Measurements from ENCODE around the gene HAND2.

The HAND2 gene

DNA sequence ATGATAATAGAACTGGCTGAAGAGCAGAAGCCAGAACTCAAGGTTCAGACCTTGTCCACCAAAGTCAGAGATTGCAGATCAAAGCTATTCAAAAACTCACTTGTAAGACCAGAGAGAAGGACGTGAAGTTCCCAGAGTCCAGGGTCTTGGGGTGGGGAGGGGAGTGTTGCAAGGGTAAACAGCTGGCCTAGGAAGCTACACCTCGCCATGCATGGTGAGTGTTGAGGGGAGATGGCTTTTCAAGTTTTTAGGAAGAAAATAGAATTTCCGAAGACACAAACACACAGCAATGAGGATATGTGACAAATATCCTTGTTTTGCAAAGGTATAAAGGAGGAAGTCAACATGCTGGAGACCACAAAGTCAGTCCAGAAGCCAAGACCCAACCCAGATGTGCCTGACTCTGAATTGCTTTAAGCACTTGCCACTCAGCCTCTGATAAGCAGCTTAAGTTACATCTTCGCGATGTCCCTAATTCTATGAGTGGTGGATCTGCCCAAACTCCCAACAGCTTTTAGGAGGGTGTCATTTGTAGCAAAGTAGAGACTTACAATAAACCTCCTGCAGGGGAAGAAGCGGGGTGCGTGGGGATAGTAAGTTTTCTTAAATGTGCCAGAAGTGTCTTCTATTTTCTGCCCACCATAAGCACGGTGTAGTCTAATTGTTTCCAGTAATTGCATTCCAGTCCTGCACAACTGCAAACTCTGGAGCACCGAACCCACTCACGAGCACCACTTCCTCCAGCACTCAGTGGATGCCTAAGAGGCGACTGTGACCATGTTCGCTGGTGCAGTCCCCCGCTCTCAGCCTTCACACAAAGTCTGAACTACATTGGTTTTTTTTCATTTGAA lies 26.5 kb downstream of the HAND2 start:
- no peak for DNase-seq (ENCODE audit: low read depth in 2 of 2, low spot score in 1 of 2)

DNA sequence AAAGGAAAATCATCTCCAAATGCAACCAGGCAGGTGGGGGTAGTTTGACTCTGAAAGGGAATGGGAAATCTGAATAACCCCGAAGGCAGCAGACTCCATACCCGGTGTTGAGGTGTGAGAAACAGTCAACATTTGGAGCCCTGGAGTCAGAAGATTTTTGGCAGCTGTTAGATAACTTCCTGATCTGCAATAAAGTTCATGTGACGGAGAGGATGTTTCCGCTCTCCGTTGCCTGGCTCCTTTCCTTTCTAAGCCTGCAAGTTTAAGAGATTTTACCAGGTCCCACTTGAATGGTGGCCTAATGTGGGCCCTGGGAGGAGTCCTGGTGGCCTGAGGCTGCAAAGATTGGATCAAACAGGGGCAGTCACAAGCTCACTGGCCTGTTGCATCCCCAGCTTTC lies 27.7 kb downstream of the HAND2 start:
- no peak for DNase-seq (ENCODE audit: low read depth in 2 of 2, low spot score in 1 of 2)

DNA sequence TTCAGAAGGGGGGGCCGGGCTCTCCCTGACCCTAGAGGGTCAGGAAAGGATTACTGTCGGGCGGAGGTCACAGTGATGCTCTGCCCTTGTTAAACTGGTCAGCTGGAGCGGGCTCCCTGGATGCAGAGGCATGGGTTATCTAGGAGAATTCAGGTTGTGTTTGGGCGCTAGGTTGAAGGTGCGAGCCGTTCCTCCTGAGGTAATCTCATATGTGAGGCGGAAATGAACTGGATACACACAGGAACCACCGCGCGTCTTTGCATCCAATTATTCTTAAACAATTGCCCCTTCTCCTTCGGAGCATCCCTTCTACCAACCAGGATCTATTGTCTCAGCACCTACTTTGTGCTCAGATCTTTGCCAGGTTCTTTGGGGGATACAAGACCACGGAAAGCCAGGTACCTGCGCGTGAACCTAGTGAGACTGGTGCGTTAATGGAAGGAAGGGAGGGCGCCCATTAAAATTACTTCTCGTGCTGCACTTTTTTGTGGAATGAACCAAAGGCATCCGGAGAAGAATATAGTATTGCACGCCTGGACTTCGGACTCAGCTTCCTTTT lies 28.4 kb downstream of the HAND2 start:
- DNase-seq (ENCODE audit: low read depth in 2 of 2, low spot score in 1 of 2) = no peak

DNA sequence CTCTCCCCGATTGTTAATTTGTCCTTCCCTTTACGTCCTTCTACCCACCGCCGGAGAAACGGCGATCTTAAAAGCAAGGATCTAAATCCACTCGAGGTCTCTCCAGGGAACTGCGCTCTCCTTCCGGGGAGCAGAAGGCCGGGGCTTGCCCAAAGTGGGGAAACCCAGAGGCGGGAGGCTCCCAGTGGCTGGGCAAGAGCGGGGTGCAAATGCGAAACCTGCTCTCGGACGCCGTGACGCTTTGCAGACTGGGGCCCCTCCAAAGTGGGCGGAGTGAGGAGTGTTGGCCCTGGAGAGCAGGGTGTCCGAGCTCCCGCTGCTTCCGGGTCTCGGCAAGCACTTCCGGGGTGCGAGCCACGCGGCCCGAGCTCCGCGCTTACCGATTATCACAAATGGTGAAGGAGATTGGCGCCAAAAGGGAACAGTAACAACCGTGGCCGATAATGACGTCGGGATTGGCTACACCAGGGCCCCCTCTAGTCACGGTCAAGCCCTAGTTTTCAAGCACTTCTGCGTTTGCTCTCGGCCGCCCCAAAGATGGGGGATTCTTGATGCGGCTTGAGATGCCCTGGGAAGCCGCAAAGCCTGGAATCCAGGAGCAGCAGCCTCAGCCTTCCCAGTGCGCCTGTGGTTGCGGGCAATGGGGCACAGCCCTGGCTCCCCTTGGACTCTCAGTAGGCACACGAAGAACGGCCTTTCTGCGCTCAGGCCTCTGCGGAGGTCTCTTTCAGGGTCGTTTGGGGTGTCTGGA lies 29.0 kb downstream of the HAND2 start:
- DNase-seq (ENCODE audit: low read depth in 2 of 2, low spot score in 1 of 2) = no peak

DNA sequence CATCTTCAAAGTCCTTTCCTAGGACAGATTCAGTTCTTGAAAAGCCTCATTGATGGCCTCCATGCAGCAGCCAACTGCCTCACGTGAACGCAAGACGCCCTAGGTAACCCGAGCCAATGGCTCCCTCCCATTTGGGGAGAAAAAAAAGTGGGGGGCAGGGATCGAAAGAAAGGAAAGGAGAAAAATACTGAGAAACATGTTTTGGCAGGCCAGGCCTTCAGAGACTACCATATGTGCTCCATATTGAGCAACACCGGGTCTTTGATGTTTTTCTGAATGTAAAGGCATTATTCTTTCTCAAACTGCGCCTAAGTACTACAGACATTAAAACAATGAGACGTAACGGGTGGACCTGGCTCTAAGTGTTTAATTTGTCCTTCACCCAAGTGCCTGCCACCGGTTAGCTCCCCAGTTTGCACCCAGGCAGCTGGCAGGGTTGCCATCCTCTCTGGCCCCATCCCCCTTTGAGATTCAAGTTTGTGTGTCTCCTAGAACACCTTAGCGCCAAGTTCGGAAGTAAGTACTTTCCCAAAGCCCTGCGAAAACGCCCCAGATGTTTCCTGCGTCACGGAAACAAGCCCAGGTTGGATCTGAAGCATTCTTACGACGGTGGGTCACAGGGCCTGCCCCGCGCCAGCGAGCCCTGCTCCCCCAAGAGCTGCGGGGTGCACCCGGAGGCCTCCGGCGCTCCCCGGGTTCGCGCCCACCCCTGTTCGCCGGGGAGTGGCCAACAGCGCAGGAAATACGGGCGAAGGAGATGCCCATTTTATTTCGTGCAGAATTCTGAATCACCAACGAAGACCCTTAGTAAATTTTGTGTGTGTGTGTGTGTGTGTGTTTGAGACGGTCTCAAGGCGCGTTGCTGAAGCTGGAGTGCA lies 30.1 kb downstream of the HAND2 start:
- no peak for DNase-seq (ENCODE audit: low read depth in 2 of 2, low spot score in 1 of 2)

DNA sequence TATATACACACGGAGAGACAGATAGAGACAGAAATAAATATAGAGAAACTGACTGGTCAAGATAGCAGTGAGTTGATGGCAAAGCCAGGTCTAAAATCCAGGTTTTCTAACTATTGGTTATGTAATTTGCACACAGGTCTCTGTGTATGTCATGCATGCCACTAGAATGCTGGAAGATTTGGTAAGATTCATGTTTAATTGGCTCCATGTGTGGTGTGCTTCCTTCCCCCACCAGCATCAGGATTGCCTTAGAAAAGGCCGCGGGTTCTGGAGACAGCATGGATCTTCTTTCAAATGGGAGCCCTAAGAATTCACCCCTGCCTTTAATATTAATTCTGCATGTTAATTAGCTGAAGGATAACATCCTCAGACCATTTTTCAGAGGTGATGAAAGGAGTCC lies 31.3 kb downstream of the HAND2 start:
- no peak for DNase-seq (ENCODE audit: low read depth in 2 of 2, low spot score in 1 of 2)

DNA sequence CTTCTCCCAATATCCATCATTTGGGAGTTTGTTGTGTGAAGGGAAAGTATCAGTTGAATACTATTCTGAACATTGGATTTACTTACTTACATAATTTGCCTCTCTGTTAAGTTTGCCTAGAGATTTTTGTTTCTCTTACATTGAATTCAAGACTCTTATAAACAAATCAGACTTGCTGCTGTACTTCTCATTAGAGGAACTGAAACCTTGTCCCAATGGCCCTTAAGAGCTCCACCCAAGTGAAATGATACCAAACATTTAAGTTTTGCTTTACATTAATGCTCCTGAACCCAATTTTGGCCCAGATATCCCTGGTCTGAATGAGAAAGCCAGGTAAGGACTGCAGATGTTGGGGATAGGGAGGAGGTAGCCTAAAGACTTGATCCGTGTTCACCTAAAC lies 32.0 kb downstream of the HAND2 start:
- DNase-seq (ENCODE audit: low read depth in 2 of 2, low spot score in 1 of 2) = no peak

DNA sequence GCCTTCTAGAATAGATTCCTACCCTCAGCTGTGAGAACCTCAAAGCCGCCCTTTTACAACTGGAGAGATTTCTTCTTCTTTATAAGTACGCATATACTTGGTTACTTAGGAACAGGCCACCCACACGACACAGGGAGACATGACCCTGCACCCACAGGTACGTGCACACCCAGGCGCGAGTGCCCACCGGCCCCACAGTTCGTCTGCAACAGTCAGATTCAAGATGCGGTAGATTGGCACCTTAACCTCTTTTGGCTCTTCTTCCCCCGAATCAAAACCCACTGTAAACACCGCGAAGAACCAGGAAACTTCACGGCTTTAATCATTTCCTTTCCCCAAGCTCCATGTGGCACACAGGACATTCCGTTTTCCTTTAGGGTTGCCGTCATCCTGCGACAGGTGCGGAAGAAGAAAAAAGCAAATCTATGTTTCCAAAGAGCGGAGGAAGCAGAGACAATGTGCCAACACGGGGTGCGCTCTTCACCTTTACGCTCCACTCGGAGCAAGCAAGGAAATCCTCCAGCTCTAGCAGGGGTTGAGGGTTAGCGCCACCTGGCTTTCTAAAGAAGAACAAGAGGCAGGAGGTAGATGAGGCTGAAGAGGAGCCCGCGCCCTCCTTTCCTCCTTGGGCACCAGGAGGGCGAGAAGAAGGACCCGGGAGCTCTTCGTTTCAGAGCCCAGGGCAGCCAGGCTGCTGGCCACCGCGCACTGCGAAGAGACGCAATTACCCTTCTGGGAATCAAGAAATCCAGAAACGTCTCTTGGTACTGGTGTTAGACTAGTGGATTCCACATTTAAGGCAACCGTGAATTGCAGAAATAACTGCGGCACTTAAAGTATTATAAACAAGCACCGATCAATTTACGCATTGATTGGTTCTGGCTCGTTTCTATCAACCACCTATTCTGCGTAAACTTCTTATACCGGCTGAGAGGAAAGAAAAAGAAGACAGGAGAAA lies 35.7 kb downstream of the HAND2 start:
- peak in 1 of 2 donors; percentile 14 for DNase-seq (ENCODE audit: low read depth in 2 of 2, low spot score in 1 of 2)

DNA sequence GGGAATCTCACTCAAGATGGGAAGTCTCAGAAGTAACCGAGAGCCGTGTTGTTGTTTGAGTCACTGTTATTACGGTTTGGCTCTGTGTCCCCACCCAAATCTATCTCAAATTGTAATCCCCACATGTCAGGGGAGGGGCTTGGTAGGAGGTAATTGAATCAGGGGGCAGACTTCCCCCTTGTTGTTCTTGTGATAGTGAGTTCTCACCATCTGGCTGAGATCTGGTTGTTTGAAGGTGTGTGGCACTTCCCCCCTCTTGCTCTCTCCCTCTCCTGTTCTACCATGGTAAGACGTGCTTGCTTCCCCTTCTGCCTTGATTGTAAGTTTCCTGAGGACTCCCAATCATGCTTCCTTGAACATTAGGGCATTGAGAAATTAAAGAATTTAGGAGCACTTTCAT lies 37.0 kb downstream of the HAND2 start:
- DNase-seq (ENCODE audit: low read depth in 2 of 2, low spot score in 1 of 2) = no peak

DNA sequence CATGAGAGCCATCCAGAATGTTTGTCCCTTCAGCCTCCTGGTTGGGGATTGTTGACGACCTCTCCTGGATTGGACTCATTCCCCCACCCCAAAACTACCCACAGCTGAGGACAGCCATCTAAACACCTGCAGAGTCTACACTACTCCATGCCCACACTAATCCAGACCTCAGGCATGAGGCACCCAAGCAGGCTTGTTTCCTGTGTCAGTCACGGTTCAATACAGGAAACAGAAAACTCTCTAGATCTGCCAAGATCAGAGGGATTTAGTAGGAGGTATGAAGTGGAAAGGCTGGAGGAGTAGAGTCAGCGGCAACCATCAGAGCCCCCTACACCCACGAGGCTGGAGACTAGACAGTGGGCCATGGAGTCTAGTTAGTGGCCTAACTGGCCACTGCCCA lies 37.7 kb downstream of the HAND2 start:
- no peak for DNase-seq (ENCODE audit: low read depth in 2 of 2, low spot score in 1 of 2)

DNA sequence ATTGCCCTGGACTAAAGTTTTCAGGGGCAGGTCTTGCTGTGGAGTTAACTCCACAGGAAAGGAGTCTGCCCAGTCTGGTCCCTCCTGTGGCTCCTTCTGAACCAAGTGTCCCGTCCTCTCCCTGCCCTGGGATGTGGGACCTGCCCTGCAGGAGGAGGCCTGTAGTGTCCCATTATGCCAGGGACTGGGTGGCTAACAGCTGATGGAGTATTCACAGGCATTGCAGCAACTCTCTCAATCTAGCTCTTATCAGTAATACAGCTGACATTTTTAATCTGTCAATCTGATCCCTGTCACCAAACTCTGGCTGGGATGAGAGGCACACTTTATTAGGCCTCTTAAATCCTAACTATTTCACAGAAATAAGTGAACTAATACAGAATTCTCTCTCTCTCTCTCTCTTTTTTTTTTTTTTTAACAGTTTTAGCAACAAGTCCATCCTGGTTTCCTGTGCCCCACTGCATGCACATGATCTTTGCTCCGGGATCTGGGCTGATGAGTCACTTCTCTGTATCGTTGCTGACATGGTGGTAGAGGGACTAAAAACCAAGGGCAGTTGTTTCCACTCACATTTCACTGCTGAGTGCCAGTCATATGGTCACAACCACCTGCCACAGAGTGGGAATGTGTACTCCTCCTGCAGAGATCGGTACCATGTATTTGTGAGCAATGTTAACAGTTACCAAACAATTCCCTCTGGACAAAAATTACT lies 39.1 kb downstream of the HAND2 start:
- DNase-seq (ENCODE audit: low read depth in 2 of 2, low spot score in 1 of 2) = no peak

DNA sequence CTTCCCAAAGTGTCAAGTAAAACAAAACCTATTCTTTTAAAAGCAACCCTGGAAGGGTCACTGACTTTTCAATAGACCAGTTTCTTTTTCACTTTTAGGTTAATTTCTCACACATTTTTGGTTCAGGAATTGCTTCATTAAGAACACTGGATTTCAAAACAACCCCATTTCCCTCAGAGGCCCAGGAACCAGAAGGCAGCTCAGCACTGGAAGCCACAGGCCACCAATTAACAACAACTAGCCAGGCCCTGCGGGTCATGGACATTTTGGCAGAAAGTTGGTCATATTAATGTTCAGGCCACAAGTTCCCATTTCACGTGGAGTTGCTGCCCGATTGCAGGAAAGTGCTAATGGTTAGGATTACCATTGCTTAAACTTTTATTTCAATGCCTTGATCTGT lies 39.8 kb downstream of the HAND2 start:
- DNase-seq (ENCODE audit: low read depth in 2 of 2, low spot score in 1 of 2) = no peak

DNA sequence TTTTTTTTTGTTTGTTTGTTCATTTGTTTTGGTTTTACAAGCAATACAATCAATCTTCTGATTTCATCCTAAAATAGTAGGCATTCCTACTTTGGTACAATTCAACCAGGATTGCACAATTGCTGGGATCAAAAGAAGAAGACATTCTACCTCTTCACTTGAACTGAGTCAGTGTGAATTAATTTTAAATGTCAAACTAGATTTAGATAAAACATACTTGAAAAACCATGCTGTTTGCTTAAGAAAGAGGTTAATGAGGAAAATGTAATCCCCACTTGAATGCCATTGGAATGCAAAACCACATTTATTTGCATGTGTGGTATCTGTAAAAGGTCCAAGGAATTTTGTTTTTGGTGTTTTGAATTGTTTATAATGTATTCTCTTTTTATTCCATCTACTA lies 40.5 kb downstream of the HAND2 start:
- no peak for DNase-seq (ENCODE audit: low read depth in 2 of 2, low spot score in 1 of 2)

DNA sequence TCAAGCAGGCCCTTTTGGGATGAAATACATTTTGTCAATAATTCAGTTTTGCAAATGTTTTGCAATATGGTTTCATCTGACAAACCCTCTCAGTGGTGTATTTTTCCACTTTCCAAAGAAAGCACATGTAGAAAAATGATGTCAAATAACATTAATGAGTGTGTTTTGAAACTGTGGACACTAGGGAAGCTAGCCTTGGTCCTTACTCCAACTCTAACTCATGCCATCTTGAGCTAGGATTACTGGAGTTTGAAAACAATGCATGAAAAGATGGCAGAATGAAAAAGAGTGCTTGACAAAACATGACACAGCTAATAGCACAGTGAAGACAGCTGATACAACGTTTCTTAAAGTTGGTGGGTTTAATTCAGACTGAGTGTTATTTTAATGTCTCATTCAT lies 41.4 kb downstream of the HAND2 start:
- DNase-seq (ENCODE audit: low read depth in 2 of 2, low spot score in 1 of 2) = no peak

DNA sequence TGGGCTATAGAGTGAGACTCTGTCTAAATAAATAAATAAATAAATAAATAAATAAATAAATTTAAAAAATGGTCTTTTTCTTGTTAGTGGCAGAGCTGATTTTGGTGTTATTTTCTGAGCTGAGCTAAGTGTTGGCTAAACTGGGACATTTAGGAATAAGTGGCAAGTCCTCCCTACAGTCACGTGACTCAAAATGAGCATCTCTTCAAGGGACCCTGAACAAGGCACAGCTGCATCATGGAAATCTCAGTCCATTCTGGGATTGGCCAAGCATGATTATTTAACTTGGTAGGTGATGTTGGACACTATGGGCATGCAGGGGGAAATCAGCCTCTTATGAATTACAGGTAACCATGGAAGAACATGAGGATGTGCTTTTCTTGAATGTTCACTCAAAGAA lies 42.0 kb downstream of the HAND2 start:
- no peak for DNase-seq (ENCODE audit: low read depth in 2 of 2, low spot score in 1 of 2)

DNA sequence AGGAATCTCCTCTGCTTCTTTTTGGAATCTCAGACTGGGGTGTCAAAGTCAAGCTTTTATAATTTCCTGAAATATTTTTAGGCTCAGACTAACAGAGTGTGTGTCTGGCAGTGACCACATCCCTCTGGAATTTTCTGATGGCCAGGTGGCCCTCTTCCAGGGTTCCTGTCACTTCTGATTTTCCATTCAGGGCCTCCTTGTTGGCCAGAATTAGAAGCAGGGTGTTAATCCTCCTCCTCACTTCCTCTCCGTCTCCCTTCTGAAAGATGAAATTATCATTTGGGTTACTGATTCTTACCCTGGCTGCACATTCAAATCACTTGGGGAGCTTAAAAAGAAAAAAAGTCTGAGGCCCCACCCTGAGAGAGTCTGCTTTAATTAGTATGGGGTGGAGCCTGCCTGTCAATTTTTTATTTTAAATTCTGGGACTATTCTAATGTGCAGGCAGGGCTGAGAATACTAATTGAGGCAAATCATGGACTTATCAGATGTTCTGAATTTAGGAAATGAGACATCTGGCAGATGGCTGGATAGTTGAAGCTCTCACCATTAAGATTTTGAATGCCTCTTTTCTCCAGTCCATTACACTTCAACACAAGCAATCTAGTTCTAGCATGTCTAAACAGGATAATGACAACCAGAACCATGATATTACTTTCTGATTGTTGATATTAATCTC lies 43.2 kb downstream of the HAND2 start:
- no peak for DNase-seq (ENCODE audit: low read depth in 2 of 2, low spot score in 1 of 2)

DNA sequence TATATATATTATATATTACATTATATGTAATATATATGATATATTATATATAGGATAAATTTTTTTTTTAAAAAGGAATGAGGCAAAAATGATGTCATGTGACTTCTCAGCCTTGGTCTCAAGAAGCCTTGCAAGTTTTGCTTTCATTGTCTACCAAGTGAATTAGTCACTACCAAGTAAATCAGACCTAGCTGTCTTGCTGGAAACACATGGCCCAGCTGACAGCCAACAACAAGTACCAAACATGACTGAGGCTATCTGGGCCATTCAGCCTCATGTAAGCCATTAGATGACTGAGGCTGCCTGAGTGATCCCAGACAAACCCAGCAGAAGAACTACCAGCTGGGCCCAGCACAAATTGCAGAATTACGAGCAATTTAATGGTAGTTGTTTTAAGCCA lies 44.9 kb downstream of the HAND2 start:
- DNase-seq (ENCODE audit: low read depth in 2 of 2, low spot score in 1 of 2) = no peak

DNA sequence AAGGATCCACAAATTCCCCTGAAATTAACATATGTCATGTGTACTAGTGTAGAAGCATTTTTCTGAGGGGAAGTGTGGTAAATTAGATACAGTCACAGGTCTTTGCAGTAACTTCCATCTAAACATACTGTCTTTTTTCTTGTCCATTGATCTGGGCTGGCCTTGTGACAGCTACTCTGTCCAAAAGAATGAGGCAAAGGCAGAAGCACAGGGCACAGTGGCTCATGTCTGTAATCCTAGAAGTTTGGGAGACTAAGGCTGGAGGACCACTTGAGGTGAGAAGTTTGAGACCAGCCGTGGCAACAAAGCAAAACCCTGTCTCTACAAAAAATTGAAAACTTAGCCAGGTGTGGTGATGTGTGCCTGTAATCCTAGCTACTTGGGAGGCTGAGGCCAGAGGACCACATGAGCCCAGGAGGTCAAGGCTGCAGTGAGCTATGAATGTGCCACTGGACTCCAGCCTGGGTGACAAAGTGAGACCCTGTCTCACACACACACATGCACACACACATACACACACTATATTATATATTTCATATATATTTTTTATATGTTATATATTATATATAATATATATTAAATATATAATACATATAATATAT lies 47.6 kb downstream of the HAND2 start:
- no peak for DNase-seq (ENCODE audit: low read depth in 2 of 2, low spot score in 1 of 2)

DNA sequence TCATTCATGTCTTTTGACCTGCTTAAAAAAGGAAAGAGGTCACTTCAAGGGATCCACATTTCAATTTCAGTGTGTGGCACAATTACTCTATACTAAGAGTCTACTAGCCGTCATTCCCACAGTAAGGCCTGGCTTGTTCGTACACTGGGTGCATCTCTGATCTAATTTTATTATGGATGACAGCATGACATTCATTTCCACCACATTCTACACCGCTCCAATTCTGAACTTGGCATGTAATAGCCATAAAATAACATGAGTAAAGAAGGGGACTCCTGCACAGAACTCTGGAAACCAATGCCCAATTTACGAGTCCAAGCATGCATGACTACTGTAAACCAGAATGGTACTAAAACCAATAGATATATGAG lies 51.1 kb downstream of the HAND2 start:
- DNase-seq (ENCODE audit: low read depth in 2 of 2, low spot score in 1 of 2) = no peak

Data from stimulated activated CD8-positive, alpha-beta memory T cell treated with anti-CD3 and anti-CD28 coated beads, Interleukin-4, amount 100 ng/mL, for 1 hour (primary cell).